ENCODE results near the gene FOXA1. TPM values are rescaled to one million over a fixed set of nuclear protein-coding genes. Genes with fewer than 3 reads are reported as not detected.

FOXA1 gene
- total RNA-seq, 1 experiment from 2014 or later: 0.07 TPM

DNA sequence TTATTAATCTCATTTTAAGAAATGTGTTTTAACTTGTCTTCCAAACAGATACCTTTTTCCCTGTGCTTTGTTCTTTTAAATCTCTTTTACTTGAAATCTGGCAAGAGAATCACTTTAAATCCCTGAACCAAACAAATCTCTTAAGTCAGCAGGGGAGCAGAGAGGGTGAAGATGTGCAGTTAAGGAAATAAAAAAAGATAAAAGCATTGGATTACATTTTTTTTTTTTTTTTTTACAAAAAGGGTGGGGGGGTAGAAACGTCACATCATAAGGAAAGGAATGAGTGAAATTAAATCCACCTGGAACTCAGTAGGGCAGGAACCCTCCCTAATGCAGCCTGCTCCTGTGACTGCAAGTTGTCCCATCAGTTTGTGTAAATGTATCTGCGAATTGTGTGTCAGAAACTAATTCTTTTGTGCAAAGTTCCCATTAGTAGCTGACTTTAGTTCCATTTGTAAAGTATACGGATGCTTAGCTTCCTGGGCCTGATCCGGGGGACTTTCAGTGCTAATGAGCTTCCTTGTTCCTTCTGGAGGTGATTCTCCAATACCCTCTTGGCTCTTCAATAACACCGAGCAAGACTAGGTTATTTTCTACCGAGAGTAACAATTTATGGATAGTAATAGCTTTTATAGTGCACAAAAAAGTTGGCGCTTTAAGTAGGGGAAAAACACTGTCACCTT is 1.9 kb upstream of the FOXA1 start:
- Histone ChIP-seq H3K18ac (ENCODE audit: insufficient read length, low read depth, low read length) (no peak overlapping the region), H3T11ph (ENCODE audit: low read length) (no peak overlapping the region), H3K23me2 (ENCODE audit: insufficient read length, low read depth, low read length, poor library complexity, severe bottlenecking) (peaks cover 11% of the 10 kb centered on the region), H3K4me2 (ENCODE audit: insufficient read depth, insufficient read length, low read length) (peak overlapping the region; percentile 52), H3K56ac (ENCODE audit: insufficient read length, low read depth, low read length) (no peak overlapping the region), H3K9ac (ENCODE audit: extremely low read depth, insufficient read length, low read length) (no peak overlapping the region), H2BK120ac (ENCODE audit: low read depth, low read length, poor library complexity, severe bottlenecking) (no peak overlapping the region), H3K79me1 (ENCODE audit: insufficient read depth, low read depth, low read length, poor library complexity, severe bottlenecking) (no peaks in the 10 kb centered on the region), H3K4me1 (ENCODE audit: insufficient read depth, low read length) (no peaks in the 10 kb centered on the region), H3K4ac (ENCODE audit: low read depth, low read length) (no peak overlapping the region), H3K9me3 (ENCODE audit: control insufficient read depth, low read depth, low read length) (no peaks in the 10 kb centered on the region), H3K14ac (ENCODE audit: insufficient read depth, low read length) (no peak overlapping the region), H2BK20ac (ENCODE audit: low read depth, low read length, poor library complexity, severe bottlenecking) (no peak overlapping the region), H4K5ac (ENCODE audit: insufficient read length, low read depth, low read length) (no peak overlapping the region), H2BK12ac (ENCODE audit: insufficient read length, low read depth, low read length) (no peak overlapping the region), H3K79me2 (ENCODE audit: insufficient read depth, low read length) (no peaks in the 10 kb centered on the region), H2AFZ (ENCODE audit: low read length) (no peak overlapping the region), H2AK5ac (ENCODE audit: insufficient read length, low read length) (no peak overlapping the region), H4K8ac (replicated peaks; ENCODE audit: insufficient read length, low read depth, low read length) (no peak overlapping the region), H4K20me1 (ENCODE audit: control insufficient read depth, insufficient read depth, insufficient read length) (peaks cover 3% of the 10 kb centered on the region), H3K27me3 (ENCODE audit: insufficient read depth, low read length) (peaks cover 87% of the 10 kb centered on the region), H4K91ac (ENCODE audit: insufficient read length, low read depth, low read length) (no peak overlapping the region), H3K23ac (ENCODE audit: insufficient read length, low read depth, low read length) (no peak overlapping the region), H3K27ac (ENCODE audit: insufficient read length, low read depth, low read length) (no peak overlapping the region), H2BK15ac (ENCODE audit: low read depth, low read length) (no peak overlapping the region), H2BK5ac (ENCODE audit: insufficient read length, low read length) (no peak overlapping the region)
- H3K36me3 Mint-ChIP-seq (ENCODE audit: insufficient read depth in 1 of 3, low read depth in 3 of 3): no peaks in the 10 kb centered on the region; a peak in 2 of 7 replicates
- H3K4me1 Mint-ChIP-seq: peaks cover 33 to 50% of the 10 kb centered on the region in 2 experiments
- no peaks in the 10 kb centered on the region; a peak in 2 of 5 replicates for H3K9me3 Mint-ChIP-seq
- WGBS (ENCODE audit: extremely low coverage, insufficient read length, low lambda C conversion rate): no CpG with 5 or more reads among the region's 7 CpGs
- no peak for DNase-seq
- no peak overlapping the region for H3K27ac Mint-ChIP-seq
- peaks cover 98% of the 10 kb centered on the region for H3K27me3 Mint-ChIP-seq (ENCODE audit: low read depth)
- no peak overlapping the region for H3K4me3 Mint-ChIP-seq
- TF ChIP-seq CTCF (conservative IDR thresholded peaks at IDR 0.05): no peak
